GM19238 (cell line): ENCODE data around the gene CRYZ.
"Not testable (repeated sequence)": the region's sequence is repeated elsewhere in the genome, so short reads cannot be mapped to it uniquely, and the experiment has no call there.

Experiments
- DNase-seq: peaks from one replicate; pipeline ENCODE4 v3.0.0; 2011; ENCODE audit warnings: low spot score; ENCODE audit not compliant: insufficient read length

The CRYZ gene

GRCh38 chr1:74681851-74682250 is 51.0 kb downstream of the CRYZ start:
- DNase-seq, result no peak

GRCh38 chr1:74681449-74681848 is 51.4 kb downstream of the CRYZ start:
- no peak for DNase-seq

DNA sequence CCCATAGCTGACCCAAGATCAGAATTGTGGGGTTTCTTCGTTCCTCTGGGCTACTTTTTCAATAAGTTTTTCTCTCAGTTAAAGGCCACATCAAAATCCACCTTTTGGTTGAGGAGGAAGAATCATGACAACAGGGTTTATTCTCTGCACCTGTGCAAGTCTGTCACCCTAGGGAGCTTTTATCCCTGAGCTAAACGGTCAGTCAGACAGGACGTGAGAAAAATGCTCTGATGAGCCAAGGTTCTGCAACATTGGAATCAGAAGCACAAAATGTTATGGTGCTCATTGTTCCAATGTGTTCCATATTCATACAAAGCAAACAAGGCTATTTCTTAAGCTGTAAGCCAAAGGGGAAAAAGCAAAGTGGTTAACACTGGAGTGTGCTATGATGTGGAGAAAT is 51.8 kb downstream of the CRYZ start:
- DNase-seq, result no peak

GRCh38 chr1:74679811-74680210 is 53.0 kb downstream of the CRYZ start:
- DNase-seq, result no peak

DNA sequence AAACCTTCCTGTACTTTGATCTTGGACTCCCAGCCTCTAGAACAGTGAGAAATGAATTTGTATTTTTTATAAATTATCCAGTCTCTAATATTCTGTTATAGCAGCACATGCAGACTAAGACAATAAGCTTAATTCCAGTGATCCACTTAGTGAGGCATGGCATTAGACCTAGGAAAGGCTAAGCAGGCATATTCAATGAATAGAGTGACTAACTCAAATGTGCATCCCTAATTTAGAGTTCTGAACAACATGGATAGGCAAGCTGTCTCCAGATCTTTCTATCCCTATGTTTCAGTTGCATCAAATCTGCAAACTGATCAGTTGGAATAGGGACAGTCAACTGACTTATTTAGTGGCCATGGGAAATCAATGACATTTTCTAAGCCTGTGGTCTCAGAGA is 54.9 kb downstream of the CRYZ start:
- DNase-seq, result no peak

DNA sequence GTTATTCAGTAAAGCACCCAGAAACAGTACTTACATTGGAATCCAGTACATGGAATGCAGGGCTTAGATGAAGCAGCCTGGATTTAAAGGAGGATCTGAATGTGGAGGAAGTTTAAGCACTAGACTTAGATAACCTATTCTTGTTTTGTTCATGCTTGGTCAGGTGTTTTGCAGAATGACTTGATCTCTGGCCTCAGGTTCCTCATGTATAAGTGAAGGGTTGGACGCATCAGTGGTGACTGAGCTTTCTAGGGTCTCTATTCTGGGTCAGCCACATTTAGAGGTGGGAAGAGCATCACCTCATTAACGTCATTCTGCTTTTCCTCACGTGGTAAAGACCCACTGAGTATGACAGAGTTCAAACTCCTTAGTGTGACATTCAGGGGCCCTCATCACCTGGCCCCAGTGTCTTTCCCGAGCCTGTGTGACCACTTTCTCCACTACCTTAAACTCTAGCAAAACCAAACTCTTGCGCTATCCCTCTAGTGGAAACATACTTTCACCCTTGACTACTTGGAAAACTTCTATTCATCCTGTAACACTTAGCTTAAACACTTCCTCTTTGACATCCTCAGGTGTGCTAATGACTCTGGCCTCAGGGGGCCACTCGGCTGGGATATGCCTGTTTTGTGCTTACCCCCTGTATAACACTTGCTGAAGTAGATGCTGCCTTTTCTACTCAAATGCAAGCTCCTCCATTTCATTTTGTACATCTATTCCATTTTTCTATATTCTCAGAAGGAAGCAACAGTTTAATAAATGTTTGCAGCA is 58.4 kb downstream of the CRYZ start:
- no peak for DNase-seq

DNA sequence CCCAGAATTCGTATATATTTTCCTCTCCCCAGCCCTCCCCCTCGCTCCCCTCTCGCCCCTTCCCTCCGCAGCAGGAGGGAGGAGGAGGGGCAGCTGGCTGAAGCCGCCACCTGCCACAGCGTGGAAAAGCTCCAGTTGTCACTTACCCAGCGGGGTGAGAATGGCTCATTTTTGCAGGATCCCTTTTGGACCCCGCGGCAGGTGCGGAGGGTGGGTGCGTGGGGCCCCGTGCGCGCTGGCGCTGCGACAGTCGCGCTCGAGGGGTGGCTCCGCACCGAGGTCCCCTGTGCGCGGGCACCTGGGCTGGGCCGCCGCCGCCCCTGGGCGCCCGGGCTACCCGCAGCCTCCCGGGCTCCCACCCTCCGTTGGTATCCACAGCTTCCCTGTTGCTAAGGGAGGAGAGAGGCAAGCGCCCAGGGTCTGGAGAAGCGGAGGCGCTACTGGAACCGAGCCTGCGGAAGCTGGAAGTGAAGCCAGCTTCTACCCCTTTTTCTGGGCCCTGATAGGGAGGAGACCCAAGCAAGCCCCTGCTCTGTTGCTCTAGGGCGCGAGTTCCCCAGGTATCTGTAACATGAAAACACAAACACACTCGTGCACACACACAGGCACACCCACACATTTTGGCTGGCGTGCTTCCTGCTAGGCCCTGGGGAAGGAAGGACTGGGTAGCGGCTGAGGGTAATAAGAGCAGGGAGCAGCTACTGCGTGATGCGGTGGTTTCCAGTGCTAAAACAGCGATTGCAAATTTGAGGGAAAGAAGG is 59.3 kb downstream of the CRYZ start, which contains the start of gene ERICH3:
ERICH3 (minus strand) TSS at position 442 of the 761 bp plus-strand sequence; CDS start at position 169, 273 bp downstream.
- DNase-seq, result peak; percentile 9

- not testable (repeated sequence) for DNase-seq
These were observed 62.0 kb downstream of the CRYZ start for GRCh38 chr1:74670866-74671265.
